Stromal cell of bone marrow (primary cell): ENCODE data around the gene RUNX1.

Source experiments
- DNase-seq: peaks from one replicate; pipeline ENCODE4 v3.0.0-alpha.2; 2012; ENCODE audit warnings: low read depth

Gene RUNX1

DNA sequence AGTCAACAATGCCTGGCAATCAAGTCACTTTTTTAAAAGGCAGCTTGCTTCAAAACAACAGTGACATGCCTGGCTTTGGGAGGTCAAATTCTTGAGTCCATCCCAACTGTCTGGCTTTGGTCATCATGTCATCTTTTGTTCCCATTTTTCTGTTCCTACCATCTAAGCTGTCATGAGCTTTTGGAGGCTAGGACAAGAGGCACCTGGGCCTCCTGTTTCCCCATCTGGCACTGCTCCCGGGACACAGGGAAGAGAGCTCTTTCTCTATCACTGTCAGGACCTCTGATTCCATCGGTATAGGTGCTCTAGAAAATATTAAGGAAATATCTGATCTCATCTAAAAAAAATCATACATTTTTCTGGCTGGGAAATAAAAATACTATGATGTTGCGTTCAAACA, 224.0 kb downstream of the RUNX1 start:
- no peak for DNase-seq

DNA sequence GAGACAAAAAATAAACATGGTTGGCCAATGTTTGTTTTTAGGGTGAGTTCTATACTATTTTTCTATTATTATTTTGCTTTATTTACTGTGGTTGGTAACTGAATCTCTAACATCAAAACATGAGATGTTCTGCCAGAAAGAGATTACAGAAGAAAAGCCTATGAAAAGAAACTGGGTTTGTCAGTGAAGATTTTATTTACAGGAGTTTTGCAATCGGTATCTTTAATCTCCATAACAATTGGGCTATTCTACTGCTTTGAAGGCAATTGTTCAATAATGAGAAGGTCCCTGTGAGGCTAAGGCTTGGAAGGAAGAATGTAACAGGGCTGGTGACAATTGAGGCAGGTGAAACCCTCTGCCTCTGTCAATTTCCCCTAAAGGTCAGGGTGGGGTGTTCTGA, 224.8 kb downstream of the RUNX1 start:
- no peak for DNase-seq

DNA sequence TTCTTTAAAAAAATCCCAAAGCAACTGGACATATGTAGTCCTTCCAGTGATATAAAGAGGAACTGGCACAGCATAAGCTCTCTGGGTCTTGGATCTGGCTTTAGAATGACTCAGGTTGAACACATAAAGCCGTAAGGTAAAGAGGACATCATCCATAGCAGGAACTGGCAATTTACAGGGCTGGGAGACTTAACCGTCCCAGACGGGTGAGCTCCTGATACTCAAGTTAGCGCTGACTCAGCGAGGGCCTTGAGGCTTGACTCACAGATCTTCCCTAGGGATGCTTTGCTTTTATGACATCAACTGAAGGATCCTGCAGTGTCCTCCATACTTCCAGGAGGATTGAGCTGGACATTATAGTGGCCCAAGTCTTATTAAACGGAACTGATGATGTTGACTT, 226.2 kb downstream of the RUNX1 start:
- peak; percentile 68 for DNase-seq

DNA sequence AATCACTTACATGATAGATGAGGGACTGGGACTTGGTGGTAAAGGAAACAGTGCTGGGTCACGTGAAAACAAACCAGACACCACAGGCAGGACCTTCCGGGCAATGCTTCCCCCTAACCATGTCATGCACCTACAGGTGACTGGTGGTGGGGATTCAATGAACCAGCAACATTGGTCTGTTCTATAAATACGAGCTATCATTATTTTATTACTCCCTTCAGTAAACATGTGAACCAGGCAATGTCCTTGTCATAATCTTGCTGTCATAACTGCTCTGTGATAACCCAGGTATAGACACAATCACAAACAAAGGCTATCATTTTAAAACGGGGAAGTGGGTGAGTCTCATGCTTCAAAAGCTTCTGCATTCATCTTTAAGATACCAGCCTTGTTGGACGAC, 226.9 kb downstream of the RUNX1 start:
- DNase-seq = no peak

DNA sequence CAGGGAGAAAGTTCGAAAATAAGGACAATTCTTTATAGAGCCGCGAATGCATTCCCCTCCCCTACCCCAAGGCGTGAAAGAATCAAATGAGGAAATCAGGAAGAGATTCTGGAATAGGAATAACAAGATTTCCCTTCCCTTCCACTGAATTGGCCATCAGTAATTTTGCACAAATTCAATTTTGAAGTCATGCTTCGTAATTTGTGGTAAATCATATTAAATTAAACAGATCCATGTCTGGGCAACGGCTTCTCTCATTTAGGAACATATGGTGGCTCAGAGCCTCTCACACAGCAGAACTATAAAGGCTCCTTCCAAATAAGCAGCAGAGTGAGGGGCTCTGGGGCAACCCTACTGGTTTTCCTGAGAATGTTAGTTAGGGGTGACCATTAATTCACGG, 227.4 kb downstream of the RUNX1 start:
- DNase-seq = no peak

DNA sequence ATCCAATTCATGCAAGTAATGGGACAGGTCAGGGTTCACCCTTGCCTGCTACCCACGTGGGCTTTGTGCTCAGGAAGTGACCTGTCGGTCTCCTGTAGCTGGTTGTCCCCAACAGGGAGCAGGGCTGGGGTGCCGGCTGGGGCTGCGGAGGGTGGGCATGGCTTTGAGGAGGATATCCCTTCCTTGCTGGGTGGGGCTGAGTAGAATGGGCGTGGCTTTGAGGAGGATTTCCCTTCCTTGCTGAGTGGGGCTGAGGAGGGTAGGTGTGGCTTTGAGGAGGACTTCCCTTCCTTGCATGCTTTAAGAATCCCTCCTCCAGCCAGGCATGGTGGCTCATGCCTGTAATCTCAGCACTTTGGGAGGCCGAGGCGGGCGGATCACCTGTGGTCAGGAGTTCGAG, 229.1 kb downstream of the RUNX1 start:
- DNase-seq = no peak

DNA sequence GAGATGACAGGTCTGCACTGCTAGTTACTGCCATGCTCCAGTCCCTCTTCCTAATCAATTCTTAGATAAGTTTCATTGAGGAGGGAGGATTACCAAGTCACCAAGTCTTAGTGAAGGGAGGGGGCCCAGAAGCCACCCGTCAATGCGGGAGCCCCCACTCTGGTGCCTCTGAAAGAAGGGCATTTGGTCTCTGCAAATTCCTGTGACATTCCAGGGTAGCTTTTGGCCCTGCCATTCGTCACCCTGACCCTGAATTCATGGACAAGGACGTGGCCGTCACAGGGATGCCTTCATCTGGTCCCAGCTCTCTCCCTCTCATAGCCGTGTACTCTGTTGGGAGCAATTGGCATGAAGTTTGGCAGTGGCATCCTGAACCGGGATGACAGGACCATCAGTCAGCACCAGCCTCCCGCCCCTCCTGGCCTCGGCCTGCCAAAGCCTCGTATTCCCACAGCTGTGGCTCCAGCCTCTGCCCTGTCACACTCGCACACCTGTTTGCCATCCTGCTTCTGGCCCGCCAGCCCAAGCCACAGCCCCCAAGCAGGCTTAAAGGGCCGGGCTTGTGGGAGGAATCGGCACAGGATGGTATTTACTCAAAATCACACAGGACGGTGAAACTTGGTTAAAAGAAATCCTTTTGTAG, 229.6 kb downstream of the RUNX1 start:
- no peak for DNase-seq

DNA sequence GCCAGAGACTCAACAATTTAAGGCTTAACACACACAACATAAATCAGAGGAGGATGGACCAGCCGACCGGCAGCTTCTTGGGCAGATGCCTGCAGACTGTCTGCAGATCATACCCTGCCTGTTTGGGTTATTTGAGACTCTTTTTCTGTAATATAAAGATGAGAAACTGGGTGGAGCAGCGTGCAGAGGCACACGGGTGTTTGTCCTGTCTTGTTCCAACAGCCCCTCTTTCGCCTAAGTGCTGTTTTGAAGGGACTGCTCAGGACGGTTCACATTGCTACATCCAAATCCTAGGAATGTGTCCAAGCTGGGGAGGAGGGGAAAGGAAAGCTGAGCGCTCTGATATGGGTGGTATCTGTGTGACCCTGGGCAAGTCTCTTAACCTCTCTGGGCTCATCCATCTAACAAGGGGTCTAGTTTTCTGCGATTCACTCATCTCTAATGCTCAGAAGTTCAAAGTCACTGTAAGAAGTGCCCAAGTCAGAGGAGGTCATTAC, 230.4 kb downstream of the RUNX1 start:
- DNase-seq = no peak

DNA sequence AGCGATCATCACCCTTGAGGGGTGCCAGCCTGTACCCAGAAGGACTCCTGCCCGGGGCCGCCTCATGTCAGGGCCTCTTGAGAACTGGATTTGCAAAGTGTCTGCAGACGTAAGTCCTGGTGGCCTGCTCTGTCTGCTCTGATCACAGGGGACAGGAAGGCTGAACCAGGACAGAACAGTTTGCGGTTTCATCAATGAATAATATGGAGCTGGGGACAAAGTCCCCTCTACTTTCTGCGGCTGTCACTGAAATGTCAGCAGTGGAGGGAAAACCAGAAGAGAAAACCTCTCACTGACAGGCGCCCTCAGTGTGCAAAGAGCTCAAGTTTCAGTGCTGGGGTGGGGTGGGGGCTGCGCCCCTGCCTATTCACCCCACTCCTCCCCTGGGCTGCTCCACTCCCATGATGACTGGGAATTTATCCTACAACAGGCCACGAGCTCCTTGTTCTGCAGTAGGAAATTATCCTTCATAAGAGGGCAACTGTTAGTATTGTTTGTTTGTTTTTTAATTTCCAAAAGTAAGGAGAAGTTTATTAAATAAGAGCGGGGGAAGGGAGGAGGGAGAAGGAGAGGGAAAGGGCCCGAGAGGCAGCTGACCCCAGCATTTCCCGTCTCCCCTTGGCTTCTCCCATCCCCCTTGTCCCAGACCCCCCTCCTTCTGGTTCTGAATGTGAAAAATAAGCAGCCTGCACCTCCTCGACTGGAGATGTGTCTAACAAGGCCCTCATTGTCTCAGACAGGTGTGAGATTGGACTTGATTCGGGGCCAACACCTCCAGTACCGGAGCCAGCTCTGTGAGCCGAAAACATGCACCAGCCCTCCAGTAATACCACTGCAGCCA, 231.1 kb downstream of the RUNX1 start:
- no peak for DNase-seq

DNA sequence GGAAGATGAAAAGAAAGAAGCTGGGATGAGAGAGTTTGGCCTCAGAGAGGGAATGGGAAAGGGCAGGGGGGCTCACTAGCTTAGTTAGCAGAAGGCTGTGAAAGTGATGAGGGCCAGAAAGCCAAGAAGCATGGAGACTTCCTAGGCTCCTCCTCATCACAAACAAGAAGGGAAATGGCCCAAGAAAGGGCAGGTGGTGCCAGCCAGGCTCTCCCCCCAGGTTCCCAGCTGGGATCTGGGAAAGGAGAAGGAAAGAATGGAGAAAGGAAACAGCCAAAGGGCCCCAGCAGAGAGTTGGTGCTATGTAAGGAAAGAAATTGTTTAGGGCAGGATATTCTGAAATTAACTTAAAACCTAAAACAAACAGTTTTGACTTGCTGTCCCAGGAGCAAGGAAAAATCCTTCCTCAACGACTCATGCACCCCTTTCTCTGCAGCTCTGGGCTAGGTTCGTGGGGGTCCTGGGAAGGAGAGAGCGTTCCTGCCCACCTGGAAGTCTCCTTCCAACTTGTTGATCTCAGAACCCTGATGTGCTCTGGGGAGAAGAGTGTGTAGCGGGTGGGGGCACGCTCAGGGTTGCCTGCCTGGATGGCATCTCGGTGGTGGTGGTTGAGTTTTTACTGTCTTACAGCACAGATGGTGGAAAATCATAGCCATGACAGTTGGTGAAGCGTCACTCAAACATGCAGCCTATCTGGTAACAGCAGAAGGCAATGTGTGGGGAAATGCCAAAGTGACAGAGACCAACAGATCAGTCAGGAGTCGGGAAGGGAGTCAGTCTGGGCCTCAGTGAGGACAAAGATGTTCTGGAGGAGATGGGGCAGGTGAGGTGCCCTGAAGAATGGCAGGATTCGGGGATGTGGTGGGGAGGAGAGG, 233.0 kb downstream of the RUNX1 start:
- DNase-seq = no peak

DNA sequence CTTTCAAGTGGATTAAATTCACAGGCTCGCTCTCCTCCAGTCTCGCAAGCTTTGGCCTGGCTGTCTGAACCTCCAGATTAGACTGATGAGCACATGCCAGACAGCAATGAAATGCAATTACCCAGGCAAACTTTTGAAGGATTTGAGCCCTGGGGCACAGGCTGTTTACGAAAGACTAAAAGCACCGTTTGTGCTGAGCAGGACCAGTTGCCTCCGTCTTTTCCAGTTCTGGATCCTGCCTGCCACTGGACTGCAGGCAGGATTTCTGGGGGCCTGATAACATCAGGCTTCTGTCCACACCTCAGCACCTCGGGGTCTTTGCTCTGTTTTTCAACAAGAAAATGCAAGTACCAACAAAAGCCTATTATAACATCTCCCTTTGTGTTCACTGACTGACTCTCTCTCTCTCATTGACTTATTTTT, 234.6 kb downstream of the RUNX1 start:
- no peak for DNase-seq

DNA sequence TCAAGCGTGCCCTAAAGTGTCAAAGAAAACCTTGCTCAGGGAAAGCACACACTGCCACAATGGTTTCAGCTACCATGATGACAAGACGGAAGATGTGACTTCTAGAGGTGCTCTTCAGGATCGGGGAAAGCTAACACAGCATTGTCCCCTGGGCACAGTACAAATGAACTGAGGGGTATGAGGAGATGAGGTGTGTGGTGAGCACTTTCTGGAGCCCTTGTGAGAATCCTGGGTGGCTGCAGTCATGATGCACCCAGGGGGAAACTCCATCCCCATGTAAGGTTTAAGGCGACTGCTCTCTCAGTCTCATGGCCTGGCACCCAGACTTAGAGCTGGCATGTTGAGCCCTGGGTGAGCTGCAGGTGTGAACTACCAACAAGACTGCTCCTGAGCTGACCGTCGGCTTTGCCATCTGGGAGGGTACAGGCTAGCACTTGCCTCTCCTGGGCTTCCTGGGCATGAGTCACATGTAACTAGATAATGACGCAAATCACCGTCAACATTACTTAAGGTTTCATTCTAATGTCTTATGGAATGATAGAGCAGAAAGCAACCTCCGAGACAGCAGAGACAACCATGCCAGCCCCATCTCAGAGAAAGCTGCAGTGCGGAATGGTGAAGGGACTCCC, 235.7 kb downstream of the RUNX1 start:
- DNase-seq = no peak

DNA sequence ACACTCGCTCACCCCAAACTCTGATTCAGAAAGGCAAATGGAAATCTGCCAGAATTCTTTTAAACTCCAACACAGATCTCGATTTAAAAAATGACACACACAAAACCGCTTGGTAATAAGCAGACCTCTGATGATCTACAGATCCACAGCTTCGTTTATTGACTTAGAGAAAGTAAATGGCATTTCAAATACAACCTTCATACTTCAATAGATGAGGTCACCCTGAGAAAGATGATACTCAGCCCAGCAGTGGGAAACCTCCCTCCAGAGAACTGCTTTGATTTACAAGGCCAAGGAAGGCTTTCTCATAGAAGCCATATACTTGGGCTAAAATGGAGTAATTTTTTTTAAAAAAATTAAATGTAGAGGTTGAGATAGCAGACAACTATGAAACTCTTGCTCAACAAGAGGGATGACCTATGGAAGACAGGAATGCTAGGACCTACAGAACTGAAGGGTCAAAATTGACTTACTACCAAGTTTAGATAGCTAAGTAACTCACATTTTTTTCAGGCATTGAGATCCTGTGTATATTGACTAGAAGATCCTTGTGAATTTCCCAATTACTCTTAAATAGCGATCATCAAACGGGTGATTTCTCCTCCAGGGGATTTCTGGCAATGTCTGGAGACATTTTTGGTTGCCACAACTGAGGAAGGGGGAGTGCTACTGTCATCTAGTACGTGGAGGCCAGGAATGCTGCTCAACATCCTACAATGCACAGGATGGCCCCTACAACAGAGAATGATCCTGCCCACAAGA, 236.4 kb downstream of the RUNX1 start:
- peak; percentile 81 for DNase-seq

DNA sequence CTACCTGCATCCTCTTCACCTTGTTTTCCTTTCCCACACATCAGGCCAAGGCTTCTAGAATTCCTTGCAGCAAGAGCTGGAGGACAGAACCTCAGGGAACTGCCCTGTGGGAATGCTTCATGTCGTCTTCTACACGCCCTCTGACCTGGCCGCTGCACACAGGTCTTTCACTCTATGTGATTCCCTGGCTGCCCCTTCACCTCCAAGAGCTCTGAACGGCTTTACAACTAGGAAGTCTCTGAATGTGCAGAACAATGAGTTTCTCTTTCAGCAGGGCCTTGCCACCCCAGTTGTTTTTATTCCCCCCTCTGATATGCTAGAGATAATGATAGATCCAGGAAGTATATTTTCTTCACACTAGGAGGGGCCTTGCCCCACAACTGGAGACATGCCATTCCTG, 237.7 kb downstream of the RUNX1 start:
- DNase-seq = no peak

DNA sequence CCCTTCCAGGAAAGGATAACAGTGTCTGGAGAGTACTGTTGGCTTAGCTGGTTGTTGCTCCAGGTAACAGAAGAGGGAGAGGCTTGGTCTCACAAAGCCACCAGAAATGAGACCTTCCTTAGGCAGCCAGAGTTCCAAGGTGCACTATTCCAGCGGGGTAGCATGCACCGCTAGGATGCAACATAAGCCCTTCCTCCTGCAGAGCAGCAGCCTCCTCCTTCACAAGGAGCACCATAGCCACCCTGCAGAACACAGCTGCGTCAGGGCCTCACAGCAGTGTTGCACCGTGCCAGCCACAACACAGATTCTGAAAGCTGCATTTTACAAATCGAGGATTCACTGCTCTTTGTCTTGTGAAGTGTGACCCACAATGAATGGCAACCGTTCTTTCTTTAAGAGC, 238.3 kb downstream of the RUNX1 start:
- no peak for DNase-seq

DNA sequence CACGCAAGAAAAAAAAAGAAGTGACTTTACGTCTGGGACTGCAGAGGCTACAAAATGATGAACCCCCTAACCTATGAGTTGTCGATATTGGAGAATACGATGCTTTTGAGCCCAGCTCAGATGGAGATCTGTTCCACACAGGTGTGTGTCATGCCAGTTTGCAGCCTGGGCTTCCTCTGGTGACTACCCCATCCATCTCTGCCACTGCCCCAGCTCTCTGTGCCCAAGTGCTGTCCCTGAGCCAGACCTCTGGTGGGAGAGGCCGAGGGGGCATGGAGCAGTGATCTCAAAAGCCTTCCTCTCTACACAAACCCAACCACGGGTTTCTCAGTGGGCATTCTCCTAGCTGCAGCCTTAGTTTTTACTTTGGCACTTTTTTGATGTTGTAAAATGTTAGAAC, 239.3 kb downstream of the RUNX1 start:
- no peak for DNase-seq

DNA sequence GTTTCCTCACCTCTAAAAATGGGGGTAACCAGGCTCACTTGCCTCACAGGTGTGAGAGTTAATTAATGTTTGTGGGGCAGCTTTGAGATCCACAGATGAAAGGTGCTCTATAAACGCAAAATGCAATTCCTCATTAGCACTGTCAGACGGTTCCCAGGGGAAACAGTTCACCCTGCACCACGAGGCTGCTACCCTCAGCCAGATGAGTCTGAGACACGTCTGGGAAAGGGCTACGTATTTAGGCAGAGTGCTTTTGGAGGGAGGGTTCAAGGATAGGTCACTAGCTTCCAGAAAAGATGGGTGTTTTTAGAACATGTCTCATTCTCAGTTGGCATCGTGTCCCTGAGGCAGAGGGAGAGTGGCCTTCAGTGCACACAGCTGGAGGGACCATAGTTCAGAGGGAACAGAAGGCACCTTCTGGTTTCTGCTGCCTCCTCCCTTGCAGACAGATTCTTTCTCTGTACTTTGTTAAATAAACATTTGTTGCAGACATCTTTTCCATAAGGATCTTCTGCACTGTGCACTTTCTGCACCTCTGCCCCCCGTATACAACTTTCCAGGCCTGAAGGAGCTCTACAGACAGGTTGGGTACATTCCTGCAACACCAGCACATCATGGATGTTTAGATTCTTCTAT, 240.4 kb downstream of the RUNX1 start:
- DNase-seq = peak; percentile 69

DNA sequence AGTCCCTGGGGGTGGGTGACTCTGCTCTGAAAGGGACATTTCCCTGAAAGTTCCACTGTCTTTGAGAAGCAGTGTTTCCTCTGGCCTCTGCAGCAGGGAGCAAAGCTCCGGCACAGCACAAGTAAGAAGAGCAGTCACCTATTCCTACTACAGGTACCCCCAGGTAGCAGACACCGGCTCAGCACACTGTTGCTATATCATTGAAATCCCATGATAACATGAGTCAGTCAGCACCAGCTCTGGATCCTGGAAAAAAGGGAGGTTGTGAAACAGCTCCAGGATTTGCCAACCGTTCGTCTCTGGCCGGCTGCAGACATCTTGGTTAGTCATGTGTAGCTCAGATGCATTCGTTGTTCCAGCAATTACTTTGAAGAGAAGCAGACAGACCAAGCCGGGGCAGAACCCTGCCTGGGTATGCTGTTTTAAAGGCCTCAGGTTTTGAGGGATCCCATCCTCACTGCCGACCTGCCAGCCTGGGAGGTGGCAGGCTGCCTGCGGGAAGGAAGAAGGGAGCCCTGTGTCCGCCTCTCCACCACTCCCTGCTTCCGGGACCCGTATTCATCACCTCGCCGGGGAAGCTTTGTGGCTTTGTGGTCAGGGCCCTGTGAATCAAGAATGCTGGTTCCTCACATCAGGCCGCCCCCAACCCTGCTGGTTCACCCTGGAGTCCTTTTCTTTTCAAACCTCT, 241.1 kb downstream of the RUNX1 start:
- peak; percentile 95 for DNase-seq

DNA sequence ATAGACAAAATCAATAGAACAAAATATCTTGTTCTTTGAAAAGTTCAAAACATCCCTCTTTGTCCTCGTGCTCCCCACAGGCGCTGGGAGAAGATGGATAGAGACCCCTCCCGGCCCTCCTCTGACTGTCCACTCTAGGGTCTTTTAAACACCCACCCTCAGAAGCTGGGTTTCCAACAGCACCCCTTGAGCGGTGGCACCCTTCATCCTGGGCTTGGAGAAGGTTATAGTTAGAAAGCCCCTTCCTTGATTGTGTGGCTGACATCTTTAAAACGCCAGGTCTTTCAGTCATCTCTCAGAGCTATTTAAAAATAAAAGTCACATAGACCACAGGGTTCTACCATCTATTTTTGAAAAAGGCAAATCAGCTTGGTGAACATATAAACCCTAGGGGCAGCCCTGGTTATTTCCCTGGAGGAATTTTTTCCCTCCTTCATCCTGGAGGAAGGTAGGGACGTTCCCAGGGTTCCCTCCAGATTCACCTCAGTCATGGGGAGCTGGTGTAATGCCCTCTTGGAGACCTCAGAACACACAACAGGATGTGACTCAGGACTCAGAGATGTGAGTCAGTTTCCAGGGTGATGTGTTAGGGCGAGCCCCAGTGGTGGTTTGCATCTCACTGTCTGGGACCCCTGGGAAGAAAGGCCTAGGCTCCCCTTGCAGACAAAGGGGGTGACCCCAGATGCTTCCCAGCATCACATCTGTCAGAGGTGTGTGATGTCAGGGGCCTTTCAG, 241.8 kb downstream of the RUNX1 start:
- peak; percentile 89 for DNase-seq

DNA sequence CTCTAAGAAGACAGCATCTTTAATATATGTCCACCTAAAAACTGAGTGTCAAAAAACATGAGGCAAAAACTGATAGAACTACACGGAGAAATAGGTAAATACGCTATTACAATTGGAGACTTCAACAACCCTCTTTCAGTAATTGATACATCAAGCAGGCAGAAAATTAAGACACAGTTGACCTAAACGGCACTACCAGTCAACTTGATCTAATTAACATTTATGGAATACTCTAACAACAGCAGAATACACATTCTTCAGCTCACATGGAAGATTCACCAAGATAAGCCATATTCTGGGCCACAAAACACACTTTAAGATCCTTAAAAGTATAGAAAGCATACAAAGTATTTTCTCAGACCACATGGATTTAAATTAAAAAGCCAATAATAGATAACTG, 242.7 kb downstream of the RUNX1 start:
- DNase-seq = no peak
